Measurements from ENCODE around the gene ME3.

ME3 gene

GRCh38 chr11:86692317-86692716 is 19.9 kb upstream of the ME3 start:
- no peak for DNase-seq

- no peak for DNase-seq
Measured at GRCh38 chr11:86688398-86689179, 16.2 kb upstream of the ME3 start.

- no peak for DNase-seq
Measured at GRCh38 chr11:86687185-86687778, 14.9 kb upstream of the ME3 start.

- DNase-seq, result no peak
Measured at GRCh38 chr11:86686531-86686930, 14.1 kb upstream of the ME3 start.

GRCh38 chr11:86681483-86681756 is 9.0 kb upstream of the ME3 start:
- DNase-seq, result no peak

GRCh38 chr11:86680716-86681482 is 8.5 kb upstream of the ME3 start:
- no peak for DNase-seq

GRCh38 chr11:86678823-86679222 is 6.4 kb upstream of the ME3 start:
- DNase-seq, result no peak

- no peak for DNase-seq
Measured at GRCh38 chr11:86678296-86678695, 5.9 kb upstream of the ME3 start.

GRCh38 chr11:86676533-86677154 is 4.2 kb upstream of the ME3 start:
- peak in 1 of 2 experiments; percentile 8 for DNase-seq

- DNase-seq, result no peak
Measured at GRCh38 chr11:86676010-86676409, 3.6 kb upstream of the ME3 start.

- no peak for DNase-seq
Measured at GRCh38 chr11:86675017-86675416, 2.6 kb upstream of the ME3 start.

GRCh38 chr11:86673872-86674750 is 1.7 kb upstream of the ME3 start:
- DNase-seq, result no peak

GRCh38 chr11:86673055-86673843 is 833 bp upstream of the ME3 start:
- no peak for DNase-seq

GRCh38 chr11:86671531-86672006 is 847 bp downstream of the ME3 start:
- peak in 1 of 2 experiments; percentile 13 for DNase-seq

GRCh38 chr11:86670911-86671310 is 1.5 kb downstream of the ME3 start:
- DNase-seq, result no peak

GRCh38 chr11:86670181-86670580 is 2.2 kb downstream of the ME3 start:
- DNase-seq, result no peak

- DNase-seq, result no peak
Measured at GRCh38 chr11:86669424-86669823, 3.0 kb downstream of the ME3 start.

- DNase-seq, result no peak
Measured at GRCh38 chr11:86668929-86669328, 3.5 kb downstream of the ME3 start.

GRCh38 chr11:86666193-86666592 is 6.2 kb downstream of the ME3 start:
- DNase-seq, result no peak

GRCh38 chr11:86664930-86665329 is 7.5 kb downstream of the ME3 start:
- no peak for DNase-seq

GRCh38 chr11:86663761-86664160 is 8.7 kb downstream of the ME3 start:
- no peak for DNase-seq

- no peak for DNase-seq
Measured at GRCh38 chr11:86663291-86663690, 9.1 kb downstream of the ME3 start.

Measured in SHP77 (cell line).